ACHN (cell line): Measurements from ENCODE around the gene KCNK10.

Source experiments
- DNase-seq: peaks from one replicate; pipeline ENCODE4 v3.0.0-alpha.2; 2015
- in situ Hi-C: cut with HindIII; loops from 2 replicates; pipeline ENCODE4 v1.10.0; 2017; ENCODE audit warnings: low sequenced_read_pairs, low pct_ligation_motif_present, low pct_unique_long_range_greater_than_20kb

The KCNK10 gene

GRCh38 chr14:88323086-88323522, at the start of gene KCNK10:
TSS of gene KCNK10 (minus strand) at chr14:88323269. CDS start at chr14:88322798, 471 bp downstream.
- DNase-seq = no peak
- in situ Hi-C loops = no loop called here

GRCh38 chr14:88369496-88369895, 46.4 kb upstream of the KCNK10 start:
- in situ Hi-C loops = no loop called here
- no peak for DNase-seq

- DNase-seq = no peak
- in situ Hi-C loops = no loop called here
Observed at GRCh38 chr14:88364710-88365413, 41.8 kb upstream of the KCNK10 start.

- in situ Hi-C loops = no loop called here
- DNase-seq = no peak
Observed at GRCh38 chr14:88363644-88364043, 40.6 kb upstream of the KCNK10 start.

- in situ Hi-C loops = no loop called here
Observed at GRCh38 chr14:88359500-88359899, 36.4 kb upstream of the KCNK10 start.

GRCh38 chr14:88354358-88354757, 31.3 kb upstream of the KCNK10 start:
- in situ Hi-C loops = no loop called here
- no peak for DNase-seq

More at GRCh38 chr14:88359500-88359899, 36.4 kb upstream of the KCNK10 start:
- DNase-seq = no peak

- in situ Hi-C loops = no loop called here
- DNase-seq = no peak
Observed at GRCh38 chr14:88352698-88353097, 29.6 kb upstream of the KCNK10 start.

- DNase-seq = no peak
- in situ Hi-C loops = no loop called here
Observed at GRCh38 chr14:88351966-88352691, 29.1 kb upstream of the KCNK10 start.

- no peak for DNase-seq
- in situ Hi-C loops = no loop called here
Observed at GRCh38 chr14:88348546-88348945, 25.5 kb upstream of the KCNK10 start.

- no peak for DNase-seq
- in situ Hi-C loops = no loop called here
Observed at GRCh38 chr14:88346048-88346639, 23.1 kb upstream of the KCNK10 start.

- DNase-seq = no peak
- in situ Hi-C loops = no loop called here
Observed at GRCh38 chr14:88342980-88343379, 19.9 kb upstream of the KCNK10 start.

GRCh38 chr14:88340357-88340756, 17.3 kb upstream of the KCNK10 start:
- no peak for DNase-seq
- in situ Hi-C loops = no loop called here

GRCh38 chr14:88333036-88333435, 10.0 kb upstream of the KCNK10 start:
- in situ Hi-C loops = no loop called here
- no peak for DNase-seq

GRCh38 chr14:88327497-88327896, 4.4 kb upstream of the KCNK10 start:
- DNase-seq = no peak
- in situ Hi-C loops = no loop called here

GRCh38 chr14:88326352-88327103, 3.5 kb upstream of the KCNK10 start:
- in situ Hi-C loops = no loop called here
- no peak for DNase-seq

- in situ Hi-C loops = no loop called here
- no peak for DNase-seq
Observed at GRCh38 chr14:88325883-88326282, 2.8 kb upstream of the KCNK10 start.

- in situ Hi-C loops = no loop called here
- DNase-seq = no peak
Observed at GRCh38 chr14:88324930-88325329, 1.9 kb upstream of the KCNK10 start.

GRCh38 chr14:88324491-88324890, 1.4 kb upstream of the KCNK10 start:
- DNase-seq = no peak
- in situ Hi-C loops = no loop called here
